NCI-H1694 treated with DMSO at 0.1 percent for 48 hours (cell line): ENCODE results near the gene TMEM54.
"Not testable (repeated sequence)": the region's sequence is repeated elsewhere in the genome, so short reads cannot be mapped to it uniquely, and the experiment has no call there.

Experiments
- DNase-seq: peaks from one replicate; lab custom pipeline; 2025; lab: John Stamatoyannopoulos, UW

Gene TMEM54

DNA sequence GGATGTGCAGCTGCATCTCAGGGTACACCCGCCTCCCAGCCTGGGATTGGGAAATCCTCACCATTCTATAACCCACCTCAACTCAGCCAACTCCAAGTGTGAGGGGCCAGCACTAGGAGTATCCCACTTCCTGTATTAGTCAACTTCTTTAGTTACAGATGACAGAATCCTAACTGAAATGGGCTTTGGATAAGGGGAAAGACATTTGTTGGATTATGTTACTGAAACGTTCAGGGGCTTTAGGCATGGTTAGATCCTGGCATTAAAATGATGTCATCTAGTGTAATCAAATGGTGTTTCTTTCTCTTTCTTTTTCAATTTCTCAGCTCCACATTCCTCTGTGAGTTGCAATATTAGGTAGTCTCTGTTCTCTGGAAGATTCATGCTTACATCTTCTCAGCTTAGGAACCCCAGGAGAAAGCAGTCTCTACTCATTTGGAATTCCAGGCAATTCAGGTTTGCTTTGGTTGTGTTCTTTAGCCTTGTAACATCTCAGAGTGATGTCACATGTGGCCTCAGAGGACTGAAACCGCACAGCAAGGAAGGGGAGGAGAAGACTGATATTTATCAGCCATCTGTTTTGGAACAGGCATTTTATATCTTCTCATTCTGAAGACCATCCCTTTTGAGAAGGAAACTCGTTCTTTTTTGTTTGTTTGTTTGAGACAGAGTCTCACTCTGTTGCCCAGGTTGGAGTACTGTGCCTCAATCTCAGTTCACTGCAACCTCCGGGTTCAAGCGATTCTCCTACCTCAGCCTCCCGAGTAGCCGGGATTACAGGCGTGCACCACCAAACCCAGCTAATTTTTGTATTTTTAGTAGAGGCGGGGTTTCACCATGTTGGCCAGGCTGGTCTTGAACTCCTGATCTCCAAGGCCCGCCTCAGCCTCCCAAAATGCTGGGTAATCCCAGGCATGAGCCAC lies 18.9 kb upstream of the TMEM54 start:
- no peak for DNase-seq

DNA sequence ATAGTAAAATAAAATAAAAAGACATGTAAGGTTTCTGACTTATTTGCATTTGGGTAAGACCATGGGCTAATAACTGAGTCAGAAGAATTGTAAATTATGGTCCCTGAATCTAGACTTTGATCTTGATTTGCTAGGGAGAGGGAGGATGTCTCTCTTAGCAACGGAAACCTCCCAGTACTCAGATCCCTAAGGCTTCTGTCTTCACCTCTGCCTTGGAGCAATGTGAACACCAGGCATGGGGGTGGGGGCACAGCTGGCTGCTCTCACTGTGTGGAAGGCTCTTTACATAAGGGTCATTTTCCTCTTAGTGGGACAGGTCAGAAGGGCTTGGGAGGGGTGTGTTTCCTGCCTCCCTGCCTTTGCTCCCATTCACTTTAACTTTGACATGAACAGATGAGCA lies 17.0 kb upstream of the TMEM54 start:
- no peak for DNase-seq

DNA sequence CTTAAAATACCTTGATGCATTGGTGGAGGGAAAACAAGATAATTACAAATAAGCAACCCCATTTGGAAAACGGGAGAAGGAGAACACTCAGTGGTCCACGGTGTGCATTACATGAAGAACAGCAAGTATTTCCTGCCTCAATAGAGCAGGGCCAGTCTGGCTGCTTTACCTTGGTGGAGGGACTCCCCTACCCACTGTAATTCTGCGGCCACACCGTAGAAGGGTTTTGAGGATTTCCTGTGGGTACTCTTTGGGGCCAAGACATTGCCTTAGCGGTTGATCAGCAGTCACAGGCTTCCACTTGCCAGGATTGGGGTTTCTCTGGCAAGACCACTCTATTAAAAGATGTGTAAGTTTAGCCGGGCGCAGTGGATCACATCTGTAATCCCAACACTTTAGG lies 16.3 kb upstream of the TMEM54 start:
- DNase-seq = no peak

- no peak for DNase-seq
Observed at GRCh38 chr1:32915766-32916706, 14.8 kb upstream of the TMEM54 start.

GRCh38 chr1:32910319-32910718 lies 9.1 kb upstream of the TMEM54 start:
- DNase-seq = no peak

DNA sequence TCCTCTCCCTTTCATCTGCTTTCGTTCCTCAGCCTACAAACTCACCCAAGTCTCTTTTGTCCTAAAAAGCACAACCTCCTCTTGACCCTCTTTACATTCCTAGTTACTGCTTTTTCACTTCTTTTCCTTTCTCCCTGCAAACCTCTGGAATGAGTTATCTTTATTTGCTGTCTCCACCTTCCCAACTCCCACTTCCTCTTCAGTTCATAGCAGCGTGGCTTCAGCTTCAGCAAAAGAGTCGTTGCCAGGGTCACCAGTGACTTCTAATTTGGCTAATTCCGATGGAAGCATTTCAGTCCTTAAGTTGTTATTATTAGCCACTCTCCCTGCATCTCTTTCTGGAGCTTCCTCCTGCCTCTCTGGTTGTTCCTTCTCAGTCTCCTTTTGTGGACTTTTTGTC lies 6.2 kb upstream of the TMEM54 start:
- no peak for DNase-seq

DNA sequence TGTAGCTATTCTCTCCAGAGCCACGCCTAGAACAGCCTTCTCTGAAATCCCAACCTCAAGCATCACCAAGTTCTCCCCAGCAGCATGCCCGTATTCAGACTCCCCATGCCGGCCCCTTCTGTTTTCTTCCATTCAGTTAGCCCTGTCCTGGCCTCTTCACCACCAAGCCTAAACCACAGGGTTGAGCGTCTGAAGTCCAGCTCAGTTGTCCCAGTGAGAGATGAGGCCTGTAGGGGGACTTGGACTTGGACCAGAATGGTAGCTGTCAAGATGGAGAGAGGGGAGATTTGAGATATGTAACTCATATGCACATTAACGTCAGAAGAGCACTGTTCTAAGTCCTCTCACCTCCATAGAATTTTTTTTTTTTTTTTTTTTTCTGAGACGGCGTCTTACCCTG lies 5.5 kb upstream of the TMEM54 start:
- DNase-seq = no peak

DNA sequence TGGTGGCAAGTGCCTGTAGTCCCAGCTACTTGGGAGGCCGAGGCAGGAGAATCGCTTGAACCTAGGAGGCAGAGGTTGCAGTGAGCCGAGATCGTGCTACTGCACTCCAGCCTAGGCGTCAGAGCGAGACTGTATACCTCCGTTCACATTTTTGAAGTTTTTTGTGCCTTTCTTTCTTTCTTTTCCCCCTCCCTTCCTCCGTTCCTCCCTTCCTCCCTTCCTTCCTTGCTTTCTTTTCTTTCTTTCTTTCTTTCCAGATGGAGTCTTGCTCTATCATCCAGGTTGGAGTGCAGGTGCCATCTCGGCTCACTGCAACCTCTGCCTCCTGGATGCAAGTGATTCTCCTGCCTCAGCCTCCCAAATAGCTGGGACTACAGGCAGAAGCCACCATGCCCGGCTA lies 4.4 kb upstream of the TMEM54 start:
- DNase-seq = not testable (repeated sequence)

DNA sequence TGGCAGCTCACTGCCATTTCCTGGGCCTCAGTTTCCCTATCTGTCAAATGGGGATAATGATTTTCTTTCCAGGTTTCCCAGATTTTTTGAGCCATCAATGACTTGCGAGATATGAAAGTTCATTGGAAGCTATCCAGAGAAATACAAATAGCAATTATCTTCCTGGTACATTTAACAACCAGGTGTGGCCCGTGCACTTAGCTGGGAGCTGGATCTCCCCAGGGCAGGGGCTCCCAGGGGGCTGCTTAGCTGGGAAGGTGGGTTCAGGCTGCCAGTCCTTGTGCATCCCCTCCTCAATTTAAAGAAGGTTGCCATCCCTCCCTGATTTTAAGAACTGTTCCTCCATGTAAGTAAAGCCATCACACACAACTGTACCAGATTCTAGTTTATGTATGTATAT lies 3.6 kb upstream of the TMEM54 start:
- DNase-seq = no peak

DNA sequence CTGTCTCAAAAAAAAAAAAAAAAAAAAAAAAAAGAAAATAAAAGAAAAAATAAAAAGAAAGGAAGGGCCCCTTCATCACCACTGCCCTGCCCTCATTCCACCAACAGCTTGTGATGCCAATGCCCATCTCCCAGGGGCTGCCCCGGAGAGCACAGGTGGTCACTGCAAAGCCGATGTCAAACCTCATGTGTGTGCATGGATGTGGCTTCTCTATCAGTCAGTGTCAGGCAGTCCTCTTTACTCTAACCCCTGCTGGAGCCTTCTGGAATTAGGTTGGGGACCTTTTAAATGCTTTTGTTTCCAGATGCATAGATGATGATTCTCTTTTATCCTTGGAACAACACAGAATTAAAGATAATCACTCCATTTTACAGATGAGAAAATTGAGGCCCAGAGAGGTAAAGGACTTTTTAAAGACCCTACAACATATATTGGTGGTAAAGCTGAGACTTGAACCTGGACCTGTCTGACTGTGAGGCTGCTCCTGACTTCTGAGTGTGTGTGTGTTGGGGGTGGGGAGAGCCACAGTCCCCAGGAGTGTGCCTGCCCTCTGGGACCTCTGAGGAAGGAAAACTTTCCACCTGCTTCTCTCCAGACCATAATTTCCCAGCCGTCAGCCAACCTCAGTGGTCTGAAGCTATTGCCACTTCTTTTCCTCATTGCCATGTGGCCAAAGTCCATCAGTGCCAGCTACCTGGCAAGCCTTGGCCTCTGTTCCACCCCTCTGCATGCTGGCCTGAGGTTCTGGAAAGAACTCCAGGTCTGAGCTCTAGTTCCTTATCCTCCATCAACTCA lies 3.0 kb upstream of the TMEM54 start:
- DNase-seq = no peak

DNA sequence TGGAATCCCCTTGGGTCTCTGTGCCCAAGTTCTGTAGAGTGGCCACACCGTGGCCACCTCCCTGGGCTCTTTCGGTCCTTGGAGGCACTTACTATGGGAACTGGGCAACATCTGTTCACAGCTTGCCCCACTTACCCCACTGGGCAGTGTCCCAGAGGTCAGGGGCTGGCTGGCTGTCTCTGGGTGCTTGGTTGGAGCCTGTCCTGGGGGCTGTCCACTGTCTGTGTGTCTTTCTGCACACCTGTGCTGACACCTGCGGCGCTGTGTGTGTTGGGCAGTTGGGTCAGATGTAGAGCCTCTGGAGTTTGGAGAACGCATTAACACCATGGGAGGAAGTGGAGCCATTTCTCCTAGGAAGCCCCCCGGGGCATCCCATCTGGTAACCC lies 1.3 kb upstream of the TMEM54 start:
- no peak for DNase-seq

GRCh38 chr1:32901823-32902534 lies 790 bp upstream of the TMEM54 start:
- no peak for DNase-seq

DNA sequence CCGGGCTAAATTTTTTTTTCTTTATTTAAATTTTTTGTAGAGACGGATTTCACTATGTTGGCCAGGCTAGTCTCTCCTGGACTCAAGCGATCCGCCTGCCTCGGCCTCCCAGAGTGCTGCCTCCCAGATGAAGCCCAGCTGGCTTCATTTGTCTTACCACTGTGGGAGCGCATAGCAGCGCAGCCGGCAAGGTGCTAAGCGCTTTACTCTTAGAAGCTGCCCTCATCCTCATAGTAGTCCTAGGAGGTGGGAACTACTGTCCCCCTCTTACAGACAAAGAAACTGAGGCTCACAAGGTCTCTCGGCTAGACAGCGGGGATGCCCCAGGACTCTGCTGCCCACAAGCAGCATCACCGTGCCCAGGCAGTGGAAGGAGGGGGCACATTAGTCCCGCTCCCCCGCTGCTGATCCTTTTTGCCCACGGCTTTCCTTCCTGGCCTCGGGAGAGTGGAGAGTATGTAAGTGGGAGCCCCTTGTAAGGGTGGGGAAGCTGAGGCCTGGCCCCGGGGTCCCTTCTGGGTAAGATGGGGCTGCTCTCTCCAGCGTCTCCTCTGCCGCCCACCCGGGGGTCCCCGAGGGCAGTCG lies 726 bp downstream of the TMEM54 start:
- no peak for DNase-seq

GRCh38 chr1:32899586-32900296 lies 1.4 kb downstream of the TMEM54 start:
- DNase-seq = no peak

DNA sequence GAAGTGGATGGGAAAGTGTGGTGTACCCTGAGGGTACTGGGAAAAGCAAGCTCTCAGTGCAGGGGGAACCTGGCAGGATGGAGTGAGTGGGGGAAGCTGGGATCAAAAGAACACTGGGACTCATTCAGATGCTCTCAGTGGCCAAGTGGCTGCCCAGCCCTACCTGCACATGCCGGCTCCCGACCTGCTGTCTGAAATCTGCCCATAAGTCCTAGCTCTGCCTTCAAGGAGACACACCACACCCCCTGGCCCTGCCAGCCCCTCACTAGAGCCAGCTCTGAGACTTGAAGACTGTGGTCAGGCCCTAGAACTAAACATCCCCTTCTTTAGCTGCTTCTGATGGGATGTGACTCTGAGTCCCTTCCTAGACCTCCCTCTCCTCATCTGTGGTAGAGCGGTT lies 2.2 kb downstream of the TMEM54 start:
- no peak for DNase-seq

GRCh38 chr1:32898056-32898455 lies 3.1 kb downstream of the TMEM54 start:
- no peak for DNase-seq

- no peak for DNase-seq
Observed at GRCh38 chr1:32897082-32898049, 3.8 kb downstream of the TMEM54 start.

DNA sequence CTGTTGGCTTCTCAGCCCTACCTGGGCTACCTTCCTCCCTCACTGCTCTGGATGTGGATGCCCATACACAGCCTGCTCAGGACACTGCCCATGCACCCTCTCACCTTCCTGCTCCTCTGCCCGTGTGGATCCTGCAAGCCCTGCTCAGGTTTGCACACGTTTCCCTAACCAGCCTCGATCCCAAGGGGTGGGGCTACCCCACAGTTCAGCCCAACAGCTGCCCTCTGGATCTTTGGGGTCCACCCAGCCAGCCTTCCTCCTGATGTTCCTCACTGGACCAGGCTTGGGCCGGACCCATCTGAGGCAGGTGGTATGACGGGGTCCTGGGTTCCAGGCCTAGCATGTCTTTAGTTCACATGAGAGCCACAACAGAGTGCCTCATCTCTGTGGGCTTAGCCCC lies 4.7 kb downstream of the TMEM54 start:
- no peak for DNase-seq
